HG02610 (cell line): ENCODE results near the gene TPSB2.
"Not testable (repeated sequence)": the region's sequence is repeated elsewhere in the genome, so short reads cannot be mapped to it uniquely, and the experiment has no call there.

ENCODE experiments used
- ATAC-seq: cut with Tn5 transposase; IDR thresholded peaks from one replicate; pipeline ENCODE4 v1.9.1; 2021; ENCODE audit warnings: mild to moderate bottlenecking, moderate library complexity; ENCODE audit not compliant: unreplicated experiment

TPSB2 gene

DNA sequence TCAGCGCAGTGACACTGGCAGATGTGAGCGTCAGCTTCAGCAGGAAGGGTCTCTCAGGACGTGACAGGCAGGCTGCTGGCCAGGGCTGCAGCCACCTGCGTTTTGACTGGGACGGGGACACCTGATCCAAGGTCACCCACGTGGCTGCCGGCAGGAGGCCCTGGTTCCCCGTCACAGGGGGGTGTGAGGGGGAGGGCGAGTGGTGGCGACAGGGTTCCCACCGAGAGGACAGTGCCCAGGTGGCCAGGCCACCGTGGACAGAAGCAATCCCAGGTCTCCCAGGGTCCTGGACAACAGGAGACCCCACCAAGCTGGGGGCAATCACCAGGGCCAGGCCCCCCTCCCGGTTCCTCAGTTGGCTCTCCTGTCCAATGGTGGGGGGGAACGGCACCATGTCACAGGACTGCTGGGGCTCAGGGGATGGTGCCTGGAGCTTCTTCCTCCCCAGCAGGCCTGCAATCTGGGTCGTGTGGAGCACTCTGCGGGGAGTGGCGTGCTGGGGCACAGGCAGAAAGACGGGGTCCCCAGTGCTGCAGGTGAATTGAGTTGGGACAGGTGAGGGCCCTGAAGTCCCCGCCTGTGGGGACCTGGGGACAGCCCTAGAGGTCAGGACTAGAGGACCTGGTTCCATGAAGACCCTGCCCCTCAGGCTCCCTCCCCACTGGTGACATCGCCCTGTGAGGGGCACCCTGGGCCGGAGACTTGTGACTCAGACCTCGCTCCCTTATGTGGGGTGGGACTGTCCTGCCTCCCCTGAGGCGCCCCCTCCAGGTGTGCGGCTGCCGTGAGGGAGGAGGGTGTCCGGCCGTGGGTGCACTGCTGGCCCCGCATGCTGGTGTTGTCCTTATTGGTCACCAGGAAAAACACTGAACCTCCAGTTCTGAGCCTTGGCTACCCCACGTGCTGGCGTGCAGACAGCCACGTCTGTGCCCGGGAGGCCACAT, 14.2 kb upstream of the TPSB2 start:
- not testable (repeated sequence) for ATAC-seq

DNA sequence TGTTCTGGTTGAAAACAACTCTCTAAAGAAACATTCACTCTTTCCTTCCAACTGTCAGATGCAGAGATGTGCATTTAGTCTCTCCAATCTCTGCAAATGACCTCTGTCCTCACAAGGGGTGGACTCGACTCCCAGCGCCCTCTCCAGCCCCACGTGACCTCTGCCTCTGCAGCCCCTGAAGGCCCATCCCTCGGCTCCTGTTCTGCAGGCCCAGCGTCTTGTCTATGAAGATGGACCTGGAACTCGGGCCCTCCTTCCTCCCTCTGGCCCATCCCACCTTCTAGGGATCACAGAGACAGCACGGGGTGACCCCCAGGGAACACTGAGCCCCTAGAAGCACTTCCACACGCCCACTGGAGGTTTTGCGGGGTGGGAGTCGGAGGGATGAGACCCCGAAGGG, 13.4 kb upstream of the TPSB2 start:
- not testable (repeated sequence) for ATAC-seq

DNA sequence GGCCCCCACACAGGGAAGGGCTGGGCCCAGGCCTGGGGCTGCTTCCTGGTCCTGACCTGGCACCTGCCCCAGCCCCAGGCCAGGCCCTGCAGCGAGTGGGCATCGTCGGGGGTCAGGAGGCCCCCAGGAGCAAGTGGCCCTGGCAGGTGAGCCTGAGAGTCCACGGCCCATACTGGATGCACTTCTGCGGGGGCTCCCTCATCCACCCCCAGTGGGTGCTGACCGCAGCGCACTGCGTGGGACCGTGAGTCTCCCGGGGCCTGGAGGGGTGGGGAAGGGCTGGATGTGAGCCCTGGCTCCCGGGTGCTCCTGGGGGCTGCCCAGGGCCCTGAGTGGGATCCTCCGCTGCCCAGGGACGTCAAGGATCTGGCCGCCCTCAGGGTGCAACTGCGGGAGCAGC, 11.1 kb upstream of the TPSB2 start:
- ATAC-seq = not testable (repeated sequence)

DNA sequence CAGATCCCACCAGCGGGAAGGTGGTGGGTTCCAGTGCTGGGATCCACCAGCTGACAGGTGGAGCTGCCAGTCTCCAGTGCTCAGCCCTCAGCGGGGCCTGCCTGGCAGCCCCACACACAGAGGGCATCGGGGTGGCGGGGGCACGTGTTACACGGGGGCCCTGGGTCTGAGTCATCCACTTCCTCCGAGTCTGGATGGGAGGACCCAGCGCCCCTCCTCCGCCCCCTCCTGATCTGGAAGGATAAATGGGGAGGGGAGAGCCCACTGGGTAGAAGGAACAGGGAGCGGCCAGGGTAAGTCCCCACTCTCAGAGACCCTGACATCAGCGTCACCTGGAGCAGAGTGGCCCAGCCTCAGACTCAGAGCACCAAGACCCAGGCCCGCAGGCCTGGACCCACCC, 10.5 kb upstream of the TPSB2 start, which contains the start of gene TPSAB1:
TSS of gene TPSAB1 (plus strand) at position 270 of the 400 bp plus-strand sequence. CDS start 234 bp downstream, outside the sequence.
- not testable (repeated sequence) for ATAC-seq

DNA sequence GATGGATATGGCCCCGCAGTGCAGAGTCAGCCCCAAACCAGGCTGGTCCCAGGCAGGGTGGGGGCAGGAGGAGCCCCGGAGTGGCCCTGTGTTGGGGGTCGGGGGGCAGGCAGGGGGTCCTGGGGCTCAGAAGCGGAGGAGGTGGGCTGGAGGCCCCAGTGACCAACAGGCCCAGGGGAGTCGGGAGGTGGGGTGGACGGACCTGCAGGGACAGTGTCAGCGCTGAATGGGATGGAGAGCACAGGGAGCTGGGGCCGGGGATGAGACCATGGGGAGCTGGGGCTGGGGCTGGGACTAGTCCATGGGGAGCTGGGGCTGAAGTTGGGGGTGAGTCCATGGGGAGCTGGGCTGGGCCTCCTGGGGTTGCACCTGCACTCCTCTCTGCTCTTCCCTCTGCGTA, 9.6 kb upstream of the TPSB2 start:
- ATAC-seq = not testable (repeated sequence)

DNA sequence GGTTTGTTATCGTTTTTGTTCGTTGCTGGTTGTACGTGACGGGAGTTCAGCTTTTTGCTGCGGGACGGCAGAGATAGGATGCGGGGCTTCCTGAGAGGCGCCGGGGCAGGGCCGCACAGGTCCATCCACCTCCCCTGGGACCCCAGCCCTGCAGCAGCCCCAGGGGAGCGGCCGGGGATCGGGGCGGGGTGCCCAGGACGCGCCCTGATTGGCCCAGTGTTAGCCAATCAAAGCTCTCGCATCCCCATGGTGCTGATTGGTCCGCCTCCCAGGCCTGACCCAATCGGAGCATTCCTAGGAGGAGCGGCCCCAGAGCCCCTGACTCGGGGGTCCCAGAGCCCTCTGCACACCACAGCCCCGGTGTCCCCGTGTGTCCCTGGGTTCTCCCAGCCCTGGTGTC, 8.9 kb upstream of the TPSB2 start:
- ATAC-seq = not testable (repeated sequence)

DNA sequence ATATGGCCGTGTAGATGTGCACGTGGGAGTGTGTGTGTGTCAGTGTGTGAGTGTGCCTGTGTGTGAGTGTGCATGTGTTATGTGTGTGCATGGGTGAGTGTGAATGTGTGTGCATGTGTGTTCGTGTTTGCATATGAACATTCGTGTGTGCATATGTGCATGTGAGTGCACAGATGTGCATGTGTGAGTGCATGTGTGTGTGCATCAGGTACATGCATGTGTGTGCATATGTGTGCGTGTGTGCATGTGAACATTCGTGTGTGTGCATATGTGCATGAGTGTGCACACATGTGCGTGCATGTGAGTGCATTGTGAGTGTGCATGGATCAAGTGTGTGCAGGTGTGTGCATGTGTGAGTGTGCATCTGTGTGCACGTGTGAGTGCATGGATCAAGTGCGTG, 8.0 kb upstream of the TPSB2 start:
- ATAC-seq = no peak

DNA sequence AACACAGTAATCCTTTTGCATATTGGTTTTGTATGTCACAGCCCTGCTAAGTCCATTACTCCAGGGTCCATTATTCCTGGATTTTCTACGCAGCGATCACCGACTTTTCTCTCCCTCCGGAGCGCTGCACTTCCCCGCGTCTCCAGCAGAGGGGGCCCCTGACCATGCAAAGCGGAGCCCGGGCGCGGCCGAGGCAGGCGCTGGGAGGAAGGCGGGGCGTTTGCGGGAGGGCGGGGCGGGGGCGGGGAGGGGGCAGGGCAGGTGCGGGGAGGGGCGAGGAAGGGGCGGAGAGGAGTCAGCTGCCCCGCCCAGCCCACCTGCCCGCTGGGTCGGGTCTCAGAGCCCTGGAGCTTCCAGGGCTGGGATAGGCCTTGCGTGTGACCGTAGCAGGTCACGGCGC, 6.7 kb upstream of the TPSB2 start:
- ATAC-seq = not testable (repeated sequence)

DNA sequence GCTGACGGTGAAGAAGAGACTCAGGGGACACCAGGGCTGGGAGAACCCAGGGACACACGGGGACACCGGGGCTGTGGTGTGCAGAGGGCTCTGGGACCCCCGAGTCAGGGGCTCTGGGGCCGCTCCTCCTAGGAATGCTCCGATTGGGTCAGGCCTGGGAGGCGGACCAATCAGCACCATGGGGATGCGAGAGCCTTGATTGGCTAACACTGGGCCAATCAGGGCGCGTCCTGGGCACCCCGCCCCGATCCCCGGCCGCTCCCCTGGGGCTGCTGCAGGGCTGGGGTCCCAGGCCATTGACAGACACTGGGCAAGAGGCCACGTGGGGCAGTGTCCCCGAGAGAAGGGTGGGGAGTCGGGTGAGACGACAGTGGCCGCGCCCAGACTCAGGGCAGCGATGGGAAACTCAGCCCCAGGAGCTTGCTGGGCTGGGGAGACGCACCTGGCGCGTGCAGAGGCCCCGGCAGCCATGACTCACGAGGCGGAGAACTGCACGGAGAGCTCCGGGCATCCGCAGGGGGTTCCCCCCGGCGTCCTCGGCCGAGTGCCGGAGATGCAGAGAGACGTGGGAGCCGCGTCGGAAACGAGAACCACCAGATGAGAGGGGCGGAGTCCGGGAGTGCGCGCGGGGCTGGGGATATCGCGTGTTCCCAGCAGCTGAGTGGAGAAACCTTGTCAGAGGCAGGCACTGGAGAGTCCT, 2.2 kb upstream of the TPSB2 start:
- ATAC-seq = not testable (repeated sequence)

DNA sequence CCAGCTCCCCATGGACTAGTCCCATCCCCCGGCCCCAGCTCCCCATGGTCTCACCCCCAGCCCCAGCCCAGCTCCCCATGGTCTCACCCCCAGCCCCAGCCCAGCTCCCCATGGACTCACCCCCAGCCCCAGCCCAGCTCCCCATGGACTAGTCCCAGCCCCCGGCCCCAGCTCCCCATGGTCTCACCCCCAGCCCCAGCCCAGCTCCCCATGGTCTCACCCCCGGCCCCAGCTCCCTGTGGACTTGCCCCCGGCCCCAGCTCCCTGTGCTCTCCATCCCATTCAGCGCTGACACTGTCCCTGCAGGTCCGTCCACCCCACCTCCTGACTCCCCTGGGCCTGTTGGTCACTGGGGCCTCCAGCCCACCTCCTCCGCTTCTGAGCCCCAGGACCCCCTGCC, 1.3 kb upstream of the TPSB2 start:
- ATAC-seq = not testable (repeated sequence)

DNA sequence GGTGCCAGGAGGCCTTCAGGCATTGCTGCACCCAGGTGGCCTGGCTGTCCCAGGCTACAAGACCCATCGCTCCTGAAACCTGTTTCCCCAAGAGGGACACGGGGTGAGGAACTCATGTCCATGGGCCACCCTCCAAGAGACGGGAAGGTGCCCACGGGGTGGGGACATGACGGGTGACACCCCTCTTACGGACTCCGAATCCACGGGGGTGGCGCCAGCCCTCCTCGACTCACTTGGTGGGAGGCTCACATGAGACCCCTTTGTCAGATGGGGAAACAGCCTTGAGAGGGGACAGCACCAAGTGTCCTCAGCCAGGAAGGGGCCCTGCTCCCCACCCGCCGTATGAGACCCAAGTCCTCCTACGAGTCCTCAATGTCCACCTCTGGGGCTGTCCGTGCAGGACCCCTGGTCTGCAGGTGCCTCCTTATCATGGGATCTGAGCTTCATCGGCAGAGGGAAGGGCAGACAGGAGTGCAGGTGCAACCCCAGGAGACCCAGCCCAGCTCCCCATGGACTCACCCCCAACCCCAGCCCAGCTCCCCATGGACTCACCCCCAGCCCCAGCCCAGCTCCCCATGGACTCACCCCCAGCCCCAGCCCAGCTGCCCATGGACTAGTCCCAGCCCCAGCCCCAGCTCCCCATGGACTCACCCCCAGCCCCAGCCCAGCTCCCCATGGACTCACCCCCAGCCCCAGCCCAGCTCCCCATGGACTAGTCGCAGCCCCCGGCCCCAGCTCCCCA, 658 bp upstream of the TPSB2 start:
- ATAC-seq = not testable (repeated sequence)

DNA sequence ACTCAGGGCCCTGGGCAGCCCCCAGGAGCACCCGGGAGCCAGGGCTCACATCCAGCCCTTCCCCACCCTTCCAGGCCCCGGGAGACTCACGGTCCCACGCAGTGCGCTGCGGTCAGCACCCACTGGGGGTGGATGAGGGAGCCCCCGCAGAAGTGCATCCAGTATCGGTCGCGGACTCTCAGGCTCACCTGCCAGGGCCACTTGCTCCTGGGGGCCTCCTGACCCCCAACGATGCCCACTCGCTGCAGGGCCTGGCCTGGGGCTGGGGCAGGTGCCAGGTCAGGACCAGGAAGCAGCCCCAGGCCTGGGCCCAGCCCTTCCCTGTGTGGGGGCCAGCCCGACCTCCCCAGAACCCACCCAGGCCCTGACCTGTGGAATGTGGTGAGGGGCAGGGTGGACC, 508 bp downstream of the TPSB2 start:
- not testable (repeated sequence) for ATAC-seq

DNA sequence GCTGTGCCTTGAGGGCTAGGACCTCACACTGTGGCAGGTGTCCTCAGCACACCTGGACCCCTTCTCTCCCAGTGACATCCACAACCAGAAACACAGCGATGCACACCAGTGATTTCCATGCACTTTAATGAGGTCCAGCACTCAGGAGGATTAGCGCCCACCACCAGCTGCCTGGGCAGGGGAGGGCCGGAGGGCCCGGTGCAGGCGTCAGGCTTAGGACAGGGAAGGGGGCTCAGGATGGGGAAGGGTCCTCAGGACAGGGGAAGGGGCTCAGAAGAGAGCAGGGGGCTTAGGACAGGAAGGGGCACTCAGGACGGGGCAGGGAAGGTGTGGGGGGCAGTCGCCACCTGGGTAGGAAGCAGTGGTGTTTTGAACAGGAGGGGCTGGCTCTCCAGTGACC, 1.8 kb downstream of the TPSB2 start:
- ATAC-seq = not testable (repeated sequence)

DNA sequence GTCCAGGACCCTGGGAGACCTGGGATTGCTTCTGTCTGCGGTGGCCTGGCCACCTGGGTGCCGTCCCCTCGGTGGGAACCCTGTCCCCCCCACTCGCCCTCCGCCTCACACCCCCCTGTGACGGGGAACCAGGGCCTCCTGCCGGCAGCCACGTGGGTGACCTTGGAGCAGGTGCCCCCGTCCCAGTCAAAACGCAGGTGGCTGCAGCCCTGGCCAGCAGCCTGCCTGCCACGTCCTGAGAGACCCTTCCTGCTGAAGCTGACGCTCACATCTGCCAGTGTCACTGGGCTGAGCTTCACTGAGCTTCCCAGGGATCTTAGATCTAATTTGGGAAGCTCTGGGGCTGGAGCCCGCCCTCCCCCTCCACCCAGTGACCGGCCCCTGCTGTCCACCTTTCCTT, 3.3 kb downstream of the TPSB2 start:
- ATAC-seq = not testable (repeated sequence)

DNA sequence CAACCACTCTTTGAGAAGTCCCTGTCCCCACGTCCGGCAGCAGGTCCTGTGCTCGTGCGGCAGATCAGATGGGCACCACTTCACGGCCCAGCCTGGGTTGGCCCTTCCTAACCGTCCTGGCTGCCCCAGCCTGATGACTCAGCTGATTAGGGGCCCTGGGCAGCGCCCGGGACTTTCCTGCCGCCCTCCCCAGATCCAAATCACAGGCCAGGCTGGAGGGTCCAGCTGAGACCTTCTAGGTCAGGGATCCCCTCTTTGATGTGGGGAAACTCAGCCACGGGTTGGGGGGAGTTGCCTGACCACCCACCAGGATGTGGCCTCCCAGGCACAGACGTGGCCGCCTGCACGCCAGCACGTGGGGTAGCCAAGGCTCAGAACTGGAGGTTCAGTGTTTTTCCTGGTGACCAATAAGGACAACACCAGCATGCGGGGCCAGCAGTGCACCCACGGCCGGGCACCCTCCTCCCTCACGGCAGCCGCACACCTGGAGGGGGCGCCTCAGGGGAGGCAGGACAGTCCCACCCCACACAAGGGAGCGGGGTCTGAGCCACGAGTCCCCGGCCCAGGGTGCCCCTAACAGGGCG, 4.2 kb downstream of the TPSB2 start:
- ATAC-seq = not testable (repeated sequence)

DNA sequence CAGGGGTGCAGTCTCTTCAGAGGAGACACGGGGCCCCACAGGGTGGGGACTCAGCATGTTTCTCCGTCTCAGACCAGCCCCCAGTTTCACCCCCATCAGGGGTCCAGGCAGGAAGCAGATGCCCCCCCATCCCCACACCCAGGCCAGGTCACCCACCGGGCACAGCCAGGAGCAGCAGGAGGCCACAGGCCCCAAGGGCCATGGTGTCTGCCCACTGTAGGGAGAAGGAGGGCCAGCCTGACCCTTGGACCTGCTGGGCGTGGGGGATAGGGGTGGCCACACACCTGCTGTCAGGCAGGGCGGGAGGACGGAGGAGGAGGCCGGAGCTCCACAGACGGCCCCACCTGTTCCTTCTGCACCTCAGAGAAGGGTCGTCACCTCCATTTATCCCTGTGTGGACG, 4.9 kb downstream of the TPSB2 start, which contains the start of gene TPSG1:
TSS of gene TPSG1 (minus strand) at position 218 of the 401 bp plus-strand sequence. CDS start at position 202, 16 bp downstream.
- ATAC-seq = no peak

DNA sequence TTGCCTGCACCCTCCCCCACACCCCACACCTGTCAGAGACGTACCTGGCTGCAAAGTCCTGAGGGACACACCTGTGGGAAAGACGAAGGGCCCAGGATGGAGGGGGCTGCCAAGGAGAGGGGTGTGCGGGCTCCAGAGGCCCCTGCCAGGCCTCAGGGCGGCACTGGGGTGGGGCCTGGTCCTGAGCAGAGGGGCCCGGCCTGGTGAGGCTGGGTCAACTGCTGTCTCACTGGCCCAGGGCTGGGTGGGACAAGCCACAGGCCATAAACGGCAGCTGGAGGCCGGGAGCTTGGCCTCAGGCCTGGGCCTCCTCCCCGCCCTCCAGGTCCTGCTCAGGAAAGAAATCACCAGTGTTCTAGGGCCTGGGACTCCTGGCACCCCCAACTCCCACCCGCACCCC, 5.4 kb downstream of the TPSB2 start:
- ATAC-seq = no peak

DNA sequence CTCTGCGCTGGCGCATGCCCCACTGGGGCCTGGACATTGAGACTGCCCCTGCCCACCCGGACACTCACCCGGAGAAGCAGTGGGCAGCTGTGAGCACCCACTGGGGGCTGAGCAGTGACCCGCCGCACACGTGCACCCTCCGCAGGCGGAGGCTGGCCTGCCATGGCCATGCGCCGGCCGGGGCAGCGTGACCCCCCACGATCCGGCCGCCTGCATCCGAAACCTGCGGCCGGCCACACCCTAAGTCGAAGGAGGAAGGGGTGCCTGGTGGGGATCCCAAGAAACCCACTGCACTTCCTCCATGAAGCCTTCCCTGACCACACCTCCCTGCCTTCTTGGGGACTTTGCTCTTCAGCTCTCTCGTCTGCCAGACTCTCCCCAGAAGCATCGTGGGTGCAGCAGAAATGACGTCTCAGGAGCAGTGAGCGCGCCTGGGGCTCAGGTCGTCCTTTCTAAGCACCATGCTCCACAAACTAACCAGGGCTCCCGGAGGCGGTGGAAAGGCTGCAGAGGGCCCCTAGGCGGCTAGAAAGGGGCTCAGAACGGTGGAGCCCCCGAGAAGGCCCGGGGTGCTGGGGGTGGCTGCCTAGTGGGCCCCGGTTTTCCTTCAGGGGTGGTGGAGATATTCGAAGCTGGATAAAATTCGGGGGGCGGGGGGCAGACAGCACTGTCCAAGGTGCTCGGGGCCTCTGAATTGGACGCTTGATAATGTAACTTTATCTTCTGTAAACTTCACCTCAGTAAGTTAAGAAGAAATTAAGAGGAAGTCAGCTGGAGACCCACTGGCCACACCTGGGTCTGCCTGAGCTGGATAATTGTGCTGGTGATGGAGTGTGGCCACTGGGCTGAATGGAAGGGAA, 6.4 kb downstream of the TPSB2 start:
- ATAC-seq = no peak

DNA sequence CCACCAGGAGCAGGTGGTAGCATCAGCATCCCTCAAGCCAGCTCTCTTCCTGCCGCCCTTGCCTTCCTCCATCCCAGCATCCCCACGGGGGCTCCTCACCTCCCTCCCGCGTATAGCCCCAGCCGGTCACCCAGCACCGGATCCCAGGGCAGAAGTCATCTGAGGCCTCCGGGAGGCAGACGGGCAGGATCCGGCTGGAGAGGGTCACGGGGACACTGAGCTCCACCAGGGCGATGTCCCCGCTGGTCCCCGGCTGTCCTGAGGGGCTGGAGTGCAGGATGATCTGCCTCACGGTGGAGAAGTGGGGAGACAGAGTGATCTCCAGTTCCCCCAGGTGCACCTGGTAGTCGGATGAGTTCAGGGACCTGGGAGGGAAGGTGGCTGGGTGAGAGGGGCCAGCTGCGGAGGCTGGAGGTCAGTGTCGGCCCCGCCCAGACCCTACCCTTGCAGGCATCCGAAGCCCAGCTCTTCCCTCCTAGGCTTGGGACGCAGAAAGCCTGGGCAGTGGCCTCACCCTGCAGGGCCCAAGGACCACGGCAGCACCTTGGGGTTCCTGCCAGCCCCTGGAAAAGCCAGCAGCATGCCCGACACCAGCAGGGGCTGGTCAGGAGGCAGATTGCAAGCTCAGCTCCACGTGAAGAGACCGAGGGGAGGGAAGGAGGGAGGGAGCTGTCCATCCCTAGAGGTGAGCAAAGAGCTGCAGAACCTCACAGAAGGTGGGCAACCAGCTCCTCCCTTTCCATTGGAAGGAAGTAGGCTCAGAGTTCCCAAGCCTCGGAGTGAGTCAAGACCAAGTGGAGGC, 7.2 kb downstream of the TPSB2 start:
- no peak for ATAC-seq
